Fibroblast of the aortic adventitia (primary cell): ENCODE results near the gene ATP2C2. TPM values are rescaled to one million over a fixed set of nuclear protein-coding genes. Genes with fewer than 3 reads are reported as not detected.
"Not testable (repeated sequence)": the region's sequence is repeated elsewhere in the genome, so short reads cannot be mapped to it uniquely, and the experiment has no call there.

Experiments used
- DNase-seq: peaks from one replicate; pipeline ENCODE4 v3.0.0-alpha.2; 2010; ENCODE audit warnings: low read depth
- H3K4me3 ChIP-seq: 2 replicates; pipeline ENCODE4 v1.5.1; 2011; ENCODE audit warnings: low read depth, mild to moderate bottlenecking, control low read depth, low read length, moderate library complexity
- total RNA-seq: library from RNA; depleted of rRNA; stranded (reverse); fragments of >200 nt; gene quantifications from 2 replicates; pipeline ENCODE4 v1.2.3, GENCODE V29; 2012; ENCODE audit warnings: low replicate concordance
- TF ChIP-seq, protein P1 (sequence below): IDR thresholded peaks from 2 replicates; pipeline ENCODE4 v1.5.1; 2011; ENCODE audit warnings: mild to moderate bottlenecking, low read length, control low read depth, inconsistent platforms; ENCODE audit not compliant: insufficient read depth

The ATP2C2 gene
- total RNA-seq, 1 donor = not detected

DNA sequence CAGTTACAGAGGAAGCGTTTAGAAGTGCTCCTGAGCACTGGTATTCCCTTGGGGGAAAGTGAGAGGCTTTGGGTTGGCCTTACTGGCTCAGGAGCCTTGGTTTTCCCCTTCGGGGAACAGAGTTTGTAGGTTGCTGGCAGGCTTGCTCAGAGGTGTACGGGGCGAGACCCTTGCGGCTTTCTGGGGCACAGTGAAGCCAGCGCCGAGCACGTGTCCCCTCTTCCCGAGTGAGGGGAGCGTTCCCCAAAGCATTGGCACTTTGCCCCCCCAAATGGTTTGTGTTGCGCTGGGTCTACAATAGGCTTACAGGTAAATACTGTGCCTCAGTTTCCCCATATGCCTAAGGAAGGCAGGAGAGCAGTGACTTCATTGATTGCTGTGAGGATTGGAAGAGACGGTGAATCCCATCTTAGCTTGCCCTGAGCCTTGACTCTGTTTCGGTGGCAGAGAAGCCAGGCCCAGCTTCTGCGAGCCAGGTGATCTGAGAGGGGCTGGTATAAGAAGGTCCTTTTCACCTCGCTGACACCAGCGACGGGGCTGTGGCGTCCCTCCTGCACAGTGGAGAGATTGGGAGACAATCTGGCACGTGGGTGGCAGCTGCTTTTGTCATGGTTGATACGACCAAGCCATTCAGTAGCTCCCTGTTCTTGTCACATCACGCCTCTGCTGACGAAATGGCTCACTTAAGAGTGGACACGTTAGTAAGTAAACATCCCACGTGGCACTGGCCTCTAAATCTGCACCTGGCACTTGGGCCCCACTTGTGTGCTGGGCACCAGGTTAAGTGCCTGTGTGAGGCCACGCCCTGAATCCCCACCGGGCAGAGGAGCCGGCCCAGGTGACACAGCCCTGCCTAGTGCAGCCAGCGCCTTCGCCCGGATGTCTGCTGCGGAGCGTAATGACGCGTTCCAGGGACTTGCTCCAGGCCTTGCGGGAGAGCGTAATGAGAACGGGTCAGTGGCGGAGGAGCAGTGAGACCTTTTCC lies 81.1 kb downstream of the ATP2C2 start:
- H3K4me3 ChIP-seq = no peak overlapping the region
- TF ChIP-seq, protein P1, sequence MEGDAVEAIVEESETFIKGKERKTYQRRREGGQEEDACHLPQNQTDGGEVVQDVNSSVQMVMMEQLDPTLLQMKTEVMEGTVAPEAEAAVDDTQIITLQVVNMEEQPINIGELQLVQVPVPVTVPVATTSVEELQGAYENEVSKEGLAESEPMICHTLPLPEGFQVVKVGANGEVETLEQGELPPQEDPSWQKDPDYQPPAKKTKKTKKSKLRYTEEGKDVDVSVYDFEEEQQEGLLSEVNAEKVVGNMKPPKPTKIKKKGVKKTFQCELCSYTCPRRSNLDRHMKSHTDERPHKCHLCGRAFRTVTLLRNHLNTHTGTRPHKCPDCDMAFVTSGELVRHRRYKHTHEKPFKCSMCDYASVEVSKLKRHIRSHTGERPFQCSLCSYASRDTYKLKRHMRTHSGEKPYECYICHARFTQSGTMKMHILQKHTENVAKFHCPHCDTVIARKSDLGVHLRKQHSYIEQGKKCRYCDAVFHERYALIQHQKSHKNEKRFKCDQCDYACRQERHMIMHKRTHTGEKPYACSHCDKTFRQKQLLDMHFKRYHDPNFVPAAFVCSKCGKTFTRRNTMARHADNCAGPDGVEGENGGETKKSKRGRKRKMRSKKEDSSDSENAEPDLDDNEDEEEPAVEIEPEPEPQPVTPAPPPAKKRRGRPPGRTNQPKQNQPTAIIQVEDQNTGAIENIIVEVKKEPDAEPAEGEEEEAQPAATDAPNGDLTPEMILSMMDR = no peak
- no peak for DNase-seq

- H3K4me3 ChIP-seq = no peak overlapping the region
- DNase-seq = no peak
- TF ChIP-seq, protein P1 = no peak
Observed at GRCh38 chr16:84450176-84450865, 82.0 kb downstream of the ATP2C2 start.

DNA sequence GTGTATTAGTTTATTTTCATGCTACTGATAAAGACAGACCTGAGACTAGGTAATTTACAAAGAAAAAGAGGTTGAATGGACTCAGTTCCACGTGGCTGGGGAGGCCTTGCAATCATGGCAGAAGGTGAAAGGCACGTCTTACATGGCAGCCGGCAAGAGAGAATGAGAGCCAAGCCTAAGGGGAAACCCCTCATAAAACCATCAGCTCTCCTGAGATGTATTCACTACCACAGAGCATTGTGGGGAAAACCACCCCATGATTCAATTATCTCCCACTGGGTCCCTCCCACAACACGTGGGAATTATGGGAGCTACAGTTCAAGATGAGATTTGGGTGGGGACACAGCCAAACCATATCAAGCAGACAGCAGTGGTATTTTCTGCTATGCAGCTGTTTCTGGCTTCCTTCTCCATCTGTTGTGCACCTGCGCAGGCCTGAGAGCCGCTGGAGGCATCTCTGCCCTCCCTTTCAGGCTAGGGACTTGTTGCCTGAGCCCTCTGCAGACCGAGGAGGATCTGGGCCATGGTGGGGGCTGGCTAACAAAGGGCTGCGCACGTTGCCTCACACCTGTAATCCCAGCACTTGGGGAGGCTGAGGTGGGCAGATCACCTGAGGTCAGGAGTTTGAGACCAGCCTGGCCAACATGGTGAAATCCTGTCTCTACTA lies 82.8 kb downstream of the ATP2C2 start:
- H3K4me3 ChIP-seq, DNase-seq: not testable (repeated sequence)

- TF ChIP-seq, protein P1 = no peak
- no peak for DNase-seq
- H3K4me3 ChIP-seq = no peak overlapping the region
Observed at GRCh38 chr16:84451781-84452180, 83.4 kb downstream of the ATP2C2 start.

- no peak for DNase-seq
- no peak overlapping the region for H3K4me3 ChIP-seq
- TF ChIP-seq, protein P1 = no peak
Observed at GRCh38 chr16:84453061-84453752, 84.9 kb downstream of the ATP2C2 start.

DNA sequence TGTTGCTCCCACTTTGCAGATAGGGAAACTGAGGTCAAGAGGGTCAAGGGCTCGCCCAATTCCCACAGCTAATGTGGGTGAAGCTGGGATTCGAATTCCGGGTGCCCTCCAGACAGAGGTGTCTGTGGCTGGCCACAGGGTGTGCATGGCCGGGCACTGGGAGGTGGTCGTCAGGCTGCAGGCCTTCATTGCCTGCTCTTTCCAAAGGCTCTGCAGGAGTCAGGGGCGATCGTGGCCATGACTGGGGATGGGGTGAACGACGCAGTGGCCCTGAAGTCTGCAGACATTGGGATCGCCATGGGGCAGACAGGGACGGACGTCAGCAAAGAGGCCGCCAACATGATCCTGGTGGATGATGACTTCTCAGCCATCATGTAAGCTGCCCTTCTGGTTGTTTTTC lies 86.3 kb downstream of the ATP2C2 start:
- H3K4me3 ChIP-seq = no peak overlapping the region
- TF ChIP-seq, protein P1 = no peak
- DNase-seq = no peak
